ENCODE data around the gene STMND1.

Gene STMND1

GRCh38 chr6:17102258-17102870 lies 514 bp downstream of the STMND1 start:
- in situ Hi-C loops (cut with HindIII; ENCODE audit: low sequenced_read_pairs) = no loop called here
- TF ChIP-seq, protein P1, sequence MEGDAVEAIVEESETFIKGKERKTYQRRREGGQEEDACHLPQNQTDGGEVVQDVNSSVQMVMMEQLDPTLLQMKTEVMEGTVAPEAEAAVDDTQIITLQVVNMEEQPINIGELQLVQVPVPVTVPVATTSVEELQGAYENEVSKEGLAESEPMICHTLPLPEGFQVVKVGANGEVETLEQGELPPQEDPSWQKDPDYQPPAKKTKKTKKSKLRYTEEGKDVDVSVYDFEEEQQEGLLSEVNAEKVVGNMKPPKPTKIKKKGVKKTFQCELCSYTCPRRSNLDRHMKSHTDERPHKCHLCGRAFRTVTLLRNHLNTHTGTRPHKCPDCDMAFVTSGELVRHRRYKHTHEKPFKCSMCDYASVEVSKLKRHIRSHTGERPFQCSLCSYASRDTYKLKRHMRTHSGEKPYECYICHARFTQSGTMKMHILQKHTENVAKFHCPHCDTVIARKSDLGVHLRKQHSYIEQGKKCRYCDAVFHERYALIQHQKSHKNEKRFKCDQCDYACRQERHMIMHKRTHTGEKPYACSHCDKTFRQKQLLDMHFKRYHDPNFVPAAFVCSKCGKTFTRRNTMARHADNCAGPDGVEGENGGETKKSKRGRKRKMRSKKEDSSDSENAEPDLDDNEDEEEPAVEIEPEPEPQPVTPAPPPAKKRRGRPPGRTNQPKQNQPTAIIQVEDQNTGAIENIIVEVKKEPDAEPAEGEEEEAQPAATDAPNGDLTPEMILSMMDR (IDR thresholded peaks at IDR 0.05; ENCODE audit: low read depth, low read length) = no peak
- no peak for DNase-seq (ENCODE audit: low read depth, low spot score)
- peak overlapping the region; percentile 31 for H3K4me3 ChIP-seq (ENCODE audit: low read depth, low read length)

DNA sequence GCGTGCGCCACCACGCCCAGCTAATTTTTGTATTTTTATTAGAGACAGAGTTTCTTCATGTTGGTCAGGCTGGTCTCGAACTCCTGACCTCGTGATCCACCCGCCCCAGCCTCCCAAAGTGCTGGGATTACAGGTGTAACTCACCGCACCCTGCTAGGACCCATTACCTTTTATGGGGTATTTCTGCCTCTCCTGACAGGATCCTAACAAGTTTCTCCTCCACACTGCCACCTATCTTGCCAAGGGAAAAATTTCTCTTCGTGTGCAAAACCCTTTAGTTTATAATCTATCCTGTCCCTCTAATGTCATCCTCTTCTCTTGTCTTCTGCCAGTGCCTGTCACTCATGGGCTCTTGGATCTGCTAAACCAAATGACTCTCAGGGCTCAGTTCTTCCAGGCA lies 1.9 kb downstream of the STMND1 start:
- in situ Hi-C loops (cut with HindIII; ENCODE audit: low sequenced_read_pairs) = no loop called here
- DNase-seq (ENCODE audit: low read depth, low spot score) = no peak
- H3K4me3 ChIP-seq (ENCODE audit: low read depth, low read length) = no peak overlapping the region
- TF ChIP-seq, protein P1 (IDR thresholded peaks at IDR 0.05; ENCODE audit: low read depth, low read length) = peak; percentile 37

- TF ChIP-seq, protein P1 (IDR thresholded peaks at IDR 0.05; ENCODE audit: low read depth, low read length) = no peak
- in situ Hi-C loops (cut with HindIII; ENCODE audit: low sequenced_read_pairs) = no loop called here
- H3K4me3 ChIP-seq (ENCODE audit: low read depth, low read length) = no peak overlapping the region
- DNase-seq (ENCODE audit: low read depth, low spot score) = no peak
These were observed 6.0 kb downstream of the STMND1 start for GRCh38 chr6:17107863-17108262.

- in situ Hi-C loops (cut with HindIII; ENCODE audit: low sequenced_read_pairs) = no loop called here
- DNase-seq (ENCODE audit: low read depth, low spot score) = peak; percentile 78
- H3K4me3 ChIP-seq (ENCODE audit: low read depth, low read length) = no peak overlapping the region
- TF ChIP-seq, protein P1 (IDR thresholded peaks at IDR 0.05; ENCODE audit: low read depth, low read length) = no peak
These were observed 13.6 kb downstream of the STMND1 start for GRCh38 chr6:17115251-17116116.

- TF ChIP-seq, protein P1 (IDR thresholded peaks at IDR 0.05; ENCODE audit: low read depth, low read length) = no peak
- in situ Hi-C loops (cut with HindIII; ENCODE audit: low sequenced_read_pairs) = no loop called here
- DNase-seq (ENCODE audit: low read depth, low spot score) = no peak
- no peak overlapping the region for H3K4me3 ChIP-seq (ENCODE audit: low read depth, low read length)
These were observed 14.2 kb downstream of the STMND1 start for GRCh38 chr6:17116117-17116440.

GRCh38 chr6:17120019-17120418 lies 18.2 kb downstream of the STMND1 start:
- no peak overlapping the region for H3K4me3 ChIP-seq (ENCODE audit: low read depth, low read length)
- TF ChIP-seq, protein P1 (IDR thresholded peaks at IDR 0.05; ENCODE audit: low read depth, low read length) = no peak
- in situ Hi-C loops (cut with HindIII; ENCODE audit: low sequenced_read_pairs) = no loop called here
- no peak for DNase-seq (ENCODE audit: low read depth, low spot score)

Data from astrocyte of the spinal cord (primary cell).